Epithelial cell of esophagus (primary cell): Measurements from ENCODE around the gene IQGAP1.

Experiments
- DNase-seq: peaks from one replicate; pipeline ENCODE4 v3.0.0; 2010; ENCODE audit warnings: low read depth
- H3K4me3 ChIP-seq: 2 replicates; pipeline ENCODE4 v1.5.1; 2011; ENCODE audit warnings: mild to moderate bottlenecking, low read length, control low read depth
- CTCF ChIP-seq: IDR thresholded peaks from 2 replicates; pipeline ENCODE4 v1.5.1; 2011; ENCODE audit warnings: low read depth, mild to moderate bottlenecking, low read length, control low read depth, inconsistent platforms; ENCODE audit not compliant: insufficient read depth; ENCODE audit errors: missing control alignments

Gene IQGAP1

GRCh38 chr15:90348456-90348855, 39.6 kb upstream of the IQGAP1 start:
- TF ChIP-seq CTCF, result no peak
- peak; percentile 71 for DNase-seq
- H3K4me3 ChIP-seq, result no peak overlapping the region

GRCh38 chr15:90349072-90349471, 39.0 kb upstream of the IQGAP1 start:
- no peak for TF ChIP-seq CTCF

GRCh38 chr15:90349821-90350220, 38.2 kb upstream of the IQGAP1 start:
- no peak overlapping the region for H3K4me3 ChIP-seq
- no peak for DNase-seq
- no peak for TF ChIP-seq CTCF

More at GRCh38 chr15:90349072-90349471, 39.0 kb upstream of the IQGAP1 start:
- DNase-seq, result no peak
- H3K4me3 ChIP-seq, result no peak overlapping the region

- no peak for TF ChIP-seq CTCF
- peak overlapping the region; percentile 70 for H3K4me3 ChIP-seq
- DNase-seq, result no peak
Observed at GRCh38 chr15:90351479-90352106, 36.4 kb upstream of the IQGAP1 start.

- H3K4me3 ChIP-seq, result peak within 1 kb of the TSS; percentile 70
- DNase-seq, result peak; percentile 97
- no peak for TF ChIP-seq CTCF
Observed at GRCh38 chr15:90352107-90352893, 35.7 kb upstream of the IQGAP1 start, which contains the start of gene ZNF774. ZNF774 (plus strand) TSS chr15:90352284; CDS start chr15:90354661, 2,377 bp downstream.

- TF ChIP-seq CTCF, result no peak
- H3K4me3 ChIP-seq, result no peak overlapping the region
- no peak for DNase-seq
Observed at GRCh38 chr15:90354986-90355385, 33.1 kb upstream of the IQGAP1 start.
